Measurements from ENCODE around the gene PRPH2.

- TF ChIP-seq, protein P1, sequence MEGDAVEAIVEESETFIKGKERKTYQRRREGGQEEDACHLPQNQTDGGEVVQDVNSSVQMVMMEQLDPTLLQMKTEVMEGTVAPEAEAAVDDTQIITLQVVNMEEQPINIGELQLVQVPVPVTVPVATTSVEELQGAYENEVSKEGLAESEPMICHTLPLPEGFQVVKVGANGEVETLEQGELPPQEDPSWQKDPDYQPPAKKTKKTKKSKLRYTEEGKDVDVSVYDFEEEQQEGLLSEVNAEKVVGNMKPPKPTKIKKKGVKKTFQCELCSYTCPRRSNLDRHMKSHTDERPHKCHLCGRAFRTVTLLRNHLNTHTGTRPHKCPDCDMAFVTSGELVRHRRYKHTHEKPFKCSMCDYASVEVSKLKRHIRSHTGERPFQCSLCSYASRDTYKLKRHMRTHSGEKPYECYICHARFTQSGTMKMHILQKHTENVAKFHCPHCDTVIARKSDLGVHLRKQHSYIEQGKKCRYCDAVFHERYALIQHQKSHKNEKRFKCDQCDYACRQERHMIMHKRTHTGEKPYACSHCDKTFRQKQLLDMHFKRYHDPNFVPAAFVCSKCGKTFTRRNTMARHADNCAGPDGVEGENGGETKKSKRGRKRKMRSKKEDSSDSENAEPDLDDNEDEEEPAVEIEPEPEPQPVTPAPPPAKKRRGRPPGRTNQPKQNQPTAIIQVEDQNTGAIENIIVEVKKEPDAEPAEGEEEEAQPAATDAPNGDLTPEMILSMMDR (IDR thresholded peaks at IDR 0.05): no peak
- no peak for TF ChIP-seq POLR2A (IDR thresholded peaks at IDR 0.05)
Measured at GRCh38 chr6:42727627-42728026, 5.2 kb upstream of the PRPH2 start.

Data from heart left ventricle (tissue), 13 donors.